Neuronal stem cell (in vitro differentiated cells): ENCODE data around the gene PI4K2B. TPM values are rescaled to one million over a fixed set of nuclear protein-coding genes. Genes with fewer than 3 reads are reported as not detected.

ENCODE experiments used
- DNase-seq: peaks from one replicate; pipeline ENCODE4 v3.0.0-alpha.2; 2013; ENCODE audit warnings: low spot score
- H2AFZ ChIP-seq: one replicate; pipeline ENCODE4 v1.6.1; 2013; ENCODE audit warnings: mild to moderate bottlenecking, low read length, inconsistent platforms
- H2AK5ac ChIP-seq: 2 replicates; pipeline ENCODE4 v1.6.1; 2013; ENCODE audit warnings: low read depth, mild to moderate bottlenecking, inconsistent platforms, low read length, moderate library complexity, mixed read lengths
- H2BK120ac ChIP-seq: 2 replicates; pipeline ENCODE4 v1.6.1; 2013; ENCODE audit warnings: low read depth, mild to moderate bottlenecking, inconsistent platforms, low read length, moderate library complexity, mixed read lengths
- H2BK12ac ChIP-seq: one replicate; pipeline ENCODE4 v1.6.1; 2013; ENCODE audit warnings: low read length, inconsistent platforms
- H2BK15ac ChIP-seq: 2 replicates; pipeline ENCODE4 v1.6.1; 2013; ENCODE audit warnings: mild to moderate bottlenecking, low read length, inconsistent platforms, mixed read lengths
- H2BK5ac ChIP-seq: one replicate; pipeline ENCODE4 v1.6.1; 2013; ENCODE audit warnings: inconsistent platforms, mild to moderate bottlenecking, low read length, moderate library complexity
- H3K14ac ChIP-seq: one replicate; pipeline ENCODE4 v1.6.1; 2013; ENCODE audit warnings: low read length, inconsistent platforms
- H3K18ac ChIP-seq: 2 replicates; pipeline ENCODE4 v1.6.1; 2013; ENCODE audit warnings: low read length, inconsistent platforms
- H3K23ac ChIP-seq: 2 replicates; pipeline ENCODE4 v1.6.1; 2013; ENCODE audit warnings: low read depth, mild to moderate bottlenecking, mixed read lengths, low read length, inconsistent platforms; ENCODE audit not compliant: poor library complexity
- H3K27ac ChIP-seq: replicated peaks from 3 replicates; pipeline ENCODE4 v1.5.1; 2013; ENCODE audit warnings: low read length, inconsistent platforms
- H3K27me3 ChIP-seq, 3 experiments: 2 replicates each; pipeline ENCODE4 v1.6.1; 2013; ENCODE audit warnings: low read length in 3 of 3, mild to moderate bottlenecking in 2 of 3, inconsistent platforms in 1 of 3, low read depth in 1 of 3, mixed read lengths in 1 of 3, moderate library complexity in 1 of 3; ENCODE audit not compliant: control insufficient read depth in 3 of 3, insufficient read depth in 3 of 3
- H3K36me3 ChIP-seq, 2 donors: replicated peaks in 1 of 2; 2 replicates each; pipeline ENCODE4 v1.6.1; 2013; ENCODE audit warnings: low read length in 2 of 2; ENCODE audit not compliant: control insufficient read depth in 2 of 2, insufficient read depth in 2 of 2
- H3K4ac ChIP-seq: 2 replicates; pipeline ENCODE4 v1.6.1; 2013; ENCODE audit warnings: inconsistent platforms, mild to moderate bottlenecking, low read length, moderate library complexity
- H3K4me1 ChIP-seq, 2 donors: 1 replicate in 1 of 2; 2 replicates in 1 of 2; pipeline ENCODE4 v1.6.1; 2013; ENCODE audit warnings: low read length in 2 of 2, low read depth in 1 of 2; ENCODE audit not compliant: control insufficient read depth in 2 of 2, insufficient read depth in 1 of 2
- H3K4me2 ChIP-seq: one replicate; pipeline ENCODE4 v1.6.1; 2013; ENCODE audit warnings: mild to moderate bottlenecking, low read length, inconsistent platforms; ENCODE audit not compliant: insufficient read depth, poor library complexity, severe bottlenecking
- H3K4me3 ChIP-seq, 2 donors: 2 replicates each; pipeline ENCODE4 v1.5.1; 2013; ENCODE audit warnings: low read length in 2 of 2, mild to moderate bottlenecking in 2 of 2, inconsistent platforms in 1 of 2, moderate library complexity in 1 of 2
- H3K79me1 ChIP-seq: one replicate; pipeline ENCODE4 v1.6.1; 2013; ENCODE audit warnings: low read depth, mild to moderate bottlenecking, inconsistent platforms, low read length, moderate library complexity
- H3K9ac ChIP-seq: one replicate; pipeline ENCODE4 v1.6.1; 2013; ENCODE audit warnings: mild to moderate bottlenecking, low read depth, low read length, inconsistent platforms; ENCODE audit not compliant: poor library complexity
- H3K9me3 ChIP-seq, 2 donors: replicated peaks in 1 of 2; 2 replicates each; pipeline versions ENCODE3 to v1.6.1; 2013; ENCODE audit warnings: low read length in 2 of 2, mild to moderate bottlenecking in 2 of 2, inconsistent platforms in 1 of 2, low read depth in 1 of 2, mixed read lengths in 1 of 2, moderate library complexity in 1 of 2; ENCODE audit not compliant: control insufficient read depth in 2 of 2, insufficient read depth in 1 of 2
- H4K8ac ChIP-seq: one replicate; pipeline ENCODE4 v1.6.1; 2013; ENCODE audit warnings: low read depth, mild to moderate bottlenecking, inconsistent platforms, low read length, moderate library complexity
- H4K91ac ChIP-seq: one replicate; pipeline ENCODE4 v1.6.1; 2013; ENCODE audit warnings: low read length, low read depth, mild to moderate bottlenecking, inconsistent platforms; ENCODE audit not compliant: poor library complexity
- WGBS, 2 donors: extraction: QIAGEN DNeasy Blood & Tissue Kit; methylation state at CpG; one replicate each; pipeline ENCODE4 v1.1.7; 2013; ENCODE audit warnings: missing lambda C conversion rate in 2 of 2, mixed read lengths in 1 of 2; ENCODE audit not compliant: insufficient read length in 2 of 2, insufficient replicate concordance in 1 of 2; ENCODE audit errors: extremely low coverage in 2 of 2; 5-methylcytosine and 5-hydroxymethylcytosine counted together
- polyA plus RNA-seq, 2 experiments: library from polyadenylated mRNA; stranded (reverse); fragments of 200-250 nt; gene quantifications; one replicate each; pipeline ENCODE4 v1.2.3, GENCODE V29; 2013

The PI4K2B gene
- polyA plus RNA-seq (2013, experiment 1 of 2) = 4.8 TPM
- polyA plus RNA-seq (2013, experiment 2 of 2) = 4.8 TPM

DNA sequence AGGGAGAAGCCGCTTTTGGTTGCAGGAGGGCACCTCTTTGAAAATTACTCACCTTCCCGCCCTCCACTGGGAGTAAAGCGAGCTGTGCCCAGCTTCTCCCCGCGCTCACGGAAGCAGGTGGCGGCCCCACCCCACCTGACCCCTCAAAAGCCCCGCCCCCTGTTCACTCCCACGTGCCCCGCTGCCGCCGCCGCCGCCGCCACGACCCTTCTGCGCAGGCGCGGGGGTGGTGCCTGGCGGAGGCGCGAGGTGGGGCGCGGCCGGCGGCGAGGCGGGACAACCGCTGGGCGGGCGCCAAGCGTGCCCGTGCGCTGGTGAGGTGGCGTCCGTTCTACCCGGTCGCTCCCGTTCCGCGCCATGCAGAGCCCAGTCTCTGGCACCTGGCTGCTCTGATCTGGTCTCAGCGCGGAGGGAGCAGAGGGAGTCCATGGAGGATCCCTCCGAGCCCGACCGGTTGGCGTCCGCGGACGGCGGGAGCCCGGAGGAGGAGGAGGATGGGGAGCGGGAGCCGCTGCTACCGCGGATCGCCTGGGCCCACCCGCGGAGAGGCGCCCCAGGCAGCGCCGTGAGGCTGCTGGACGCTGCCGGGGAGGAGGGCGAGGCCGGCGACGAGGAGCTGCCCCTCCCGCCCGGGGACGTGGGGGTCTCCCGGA, at the start of gene PI4K2B:
PI4K2B (plus strand) TSS at position 297 of the 653 bp plus-strand sequence; CDS start at position 428, 131 bp downstream.
- H3K4me1 ChIP-seq = no peaks in the 10 kb centered on the region
- H3K79me1 ChIP-seq = no peaks in the 10 kb centered on the region
- peak within 1 kb of the TSS; percentile 21 for H2BK15ac ChIP-seq
- no peak within 1 kb of the TSS for H2BK12ac ChIP-seq
- peak within 1 kb of the TSS; percentile 91 for H3K9ac ChIP-seq
- H2BK5ac ChIP-seq = no peak within 1 kb of the TSS
- peak within 1 kb of the TSS; percentile 79 to 99 for H3K4me3 ChIP-seq
- H3K27ac ChIP-seq = no peak within 1 kb of the TSS
- peak within 1 kb of the TSS; percentile 84 for H3K4me2 ChIP-seq
- no peak within 1 kb of the TSS for H3K4ac ChIP-seq
- H4K8ac ChIP-seq = no peak within 1 kb of the TSS
- H3K9me3 ChIP-seq = peaks cover 5 to 15% of the 10 kb centered on the region in 2 donors
- H4K91ac ChIP-seq = no peak within 1 kb of the TSS
- no peak within 1 kb of the TSS for H2BK120ac ChIP-seq
- DNase-seq = peak; percentile 68
- no peaks in the 10 kb centered on the region for H3K36me3 ChIP-seq
- H3K14ac ChIP-seq = peak within 1 kb of the TSS; percentile 77
- H3K27me3 ChIP-seq = no peaks in the 10 kb centered on the region
- H3K18ac ChIP-seq = peak within 1 kb of the TSS; percentile 95
- WGBS, 2 donors = no CpG with 5 or more reads among the region's 72 CpGs
- no peak within 1 kb of the TSS for H2AK5ac ChIP-seq
- H2AFZ ChIP-seq = peak within 1 kb of the TSS; percentile 98
- H3K23ac ChIP-seq = peak within 1 kb of the TSS; percentile 99

- Histone ChIP-seq H3K4ac (no peak overlapping the region), H3K4me3 (no peak overlapping the region), H3K9ac (no peak overlapping the region), H3K4me1 (no peaks in the 10 kb centered on the region), H2AK5ac (no peak overlapping the region), H3K4me2 (no peak overlapping the region), H3K27me3 (no peaks in the 10 kb centered on the region), H3K18ac (no peak overlapping the region), H3K9me3 (no peaks in the 10 kb centered on the region), H3K27ac (no peak overlapping the region), H3K14ac (no peak overlapping the region), H4K91ac (no peak overlapping the region), H4K8ac (no peak overlapping the region), H2BK5ac (no peak overlapping the region), H3K36me3 (no peaks in the 10 kb centered on the region), H3K23ac (no peak overlapping the region), H2BK12ac (no peak overlapping the region), H2BK120ac (no peak overlapping the region), H3K79me1 (no peaks in the 10 kb centered on the region), H2AFZ (no peak overlapping the region), H2BK15ac (no peak overlapping the region)
- DNase-seq = no peak
- no CpG with 5 or more reads among the region's 4 CpGs for WGBS, 2 donors
These were observed 49.8 kb upstream of the PI4K2B start for GRCh38 chr4:25184056-25184455.

GRCh38 chr4:25190407-25190806, 43.4 kb upstream of the PI4K2B start:
- Histone ChIP-seq H3K4ac (no peak overlapping the region), H3K36me3 (no peaks in the 10 kb centered on the region), H2BK15ac (no peak overlapping the region), H3K23ac (no peak overlapping the region), H3K14ac (no peak overlapping the region), H3K4me2 (no peak overlapping the region), H3K27me3 (no peaks in the 10 kb centered on the region), H3K79me1 (no peaks in the 10 kb centered on the region), H2AFZ (no peak overlapping the region), H3K27ac (no peak overlapping the region), H3K9ac (no peak overlapping the region), H2BK120ac (no peak overlapping the region), H3K4me1 (no peaks in the 10 kb centered on the region), H3K18ac (no peak overlapping the region), H3K9me3 (no peaks in the 10 kb centered on the region), H2AK5ac (no peak overlapping the region), H3K4me3 (no peak overlapping the region), H2BK12ac (no peak overlapping the region), H4K8ac (no peak overlapping the region), H2BK5ac (no peak overlapping the region), H4K91ac (no peak overlapping the region)
- no CpG with 5 or more reads among the region's 2 CpGs for WGBS, 2 donors
- no peak for DNase-seq

GRCh38 chr4:25198713-25199112, 35.1 kb upstream of the PI4K2B start:
- no peak overlapping the region for H4K8ac ChIP-seq
- H2BK120ac ChIP-seq = no peak overlapping the region
- H4K91ac ChIP-seq = no peak overlapping the region
- H2BK15ac ChIP-seq = no peak overlapping the region
- H3K23ac ChIP-seq = no peak overlapping the region
- no peak overlapping the region for H3K4ac ChIP-seq
- no peak overlapping the region for H3K9ac ChIP-seq
- no peaks in the 10 kb centered on the region for H3K4me1 ChIP-seq
- no peaks in the 10 kb centered on the region for H3K36me3 ChIP-seq
- no peaks in the 10 kb centered on the region for H3K27me3 ChIP-seq
- no peak overlapping the region for H3K18ac ChIP-seq
- H2AFZ ChIP-seq = no peak overlapping the region
- no peak overlapping the region for H2AK5ac ChIP-seq
- DNase-seq = no peak
- no peak overlapping the region for H2BK12ac ChIP-seq
- H3K79me1 ChIP-seq = no peaks in the 10 kb centered on the region
- H3K14ac ChIP-seq = no peak overlapping the region
- no peak overlapping the region for H3K4me2 ChIP-seq
- no peak overlapping the region for H3K4me3 ChIP-seq
- H3K9me3 ChIP-seq = no peaks in the 10 kb centered on the region
- no CpG with 5 or more reads among the region's 2 CpGs for WGBS, 2 donors
- no peak overlapping the region for H2BK5ac ChIP-seq
- H3K27ac ChIP-seq = no peak overlapping the region
